Esophagus muscularis mucosa (tissue), 3 donors: Measurements from ENCODE around the gene DOC2A.

ENCODE experiments used
- POLR2A ChIP-seq: fragments of 450-650 bp; IDR thresholded peaks from one replicate; pipeline ENCODE4 v1.6.1; 2017; ENCODE audit warnings: antibody characterized with exemption, moderate library complexity, mild to moderate bottlenecking, low read depth
- TF ChIP-seq, protein P1 (sequence below), 3 experiments: fragments of 200-600 bp in 2 of 3; fragments of 450-650 bp in 1 of 3; sonication (generic) in 2 of 3; IDR thresholded peaks; one replicate each; pipeline ENCODE4 v1.5.1; 2017 to 2019; ENCODE audit warnings: antibody characterized with exemption in 3 of 3, mild to moderate bottlenecking in 2 of 3, moderate library complexity in 1 of 3

DNA sequence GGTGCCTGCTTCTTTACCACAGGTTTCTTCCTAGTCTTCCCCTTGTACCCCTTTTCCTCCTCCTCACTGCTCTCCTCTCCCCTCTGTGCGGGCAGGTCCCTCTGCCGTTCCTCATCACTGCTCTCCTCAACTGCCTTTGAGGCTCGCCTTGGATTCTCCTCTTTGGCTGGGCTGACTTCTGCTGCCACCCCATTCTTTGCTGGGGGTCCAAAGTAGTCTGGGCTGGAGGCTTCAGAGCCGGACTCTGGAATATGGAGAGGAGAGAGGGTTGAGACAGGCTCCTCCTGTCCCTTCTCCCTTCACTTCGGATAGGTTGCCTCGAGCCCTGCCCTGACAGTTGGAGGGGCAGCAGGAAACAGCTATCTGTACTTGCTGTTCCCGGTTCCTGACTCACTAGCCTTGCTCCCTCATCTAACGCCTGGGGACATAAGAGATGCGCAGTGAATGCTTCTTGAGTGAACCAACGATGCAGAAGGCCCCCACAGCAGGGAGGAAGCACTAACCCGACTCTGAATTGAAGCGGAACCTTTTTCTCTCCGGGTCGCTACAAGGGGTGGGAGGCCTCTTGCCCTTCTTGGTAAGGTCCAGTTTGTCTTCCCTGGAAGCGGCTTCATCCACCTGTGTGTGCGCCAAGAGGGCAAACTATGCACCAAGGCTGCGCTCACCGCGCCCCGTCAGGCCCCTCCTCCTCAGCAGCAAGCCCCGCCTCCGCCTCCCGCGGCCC lies 16.1 kb downstream of the DOC2A start:
- TF ChIP-seq, protein P1, sequence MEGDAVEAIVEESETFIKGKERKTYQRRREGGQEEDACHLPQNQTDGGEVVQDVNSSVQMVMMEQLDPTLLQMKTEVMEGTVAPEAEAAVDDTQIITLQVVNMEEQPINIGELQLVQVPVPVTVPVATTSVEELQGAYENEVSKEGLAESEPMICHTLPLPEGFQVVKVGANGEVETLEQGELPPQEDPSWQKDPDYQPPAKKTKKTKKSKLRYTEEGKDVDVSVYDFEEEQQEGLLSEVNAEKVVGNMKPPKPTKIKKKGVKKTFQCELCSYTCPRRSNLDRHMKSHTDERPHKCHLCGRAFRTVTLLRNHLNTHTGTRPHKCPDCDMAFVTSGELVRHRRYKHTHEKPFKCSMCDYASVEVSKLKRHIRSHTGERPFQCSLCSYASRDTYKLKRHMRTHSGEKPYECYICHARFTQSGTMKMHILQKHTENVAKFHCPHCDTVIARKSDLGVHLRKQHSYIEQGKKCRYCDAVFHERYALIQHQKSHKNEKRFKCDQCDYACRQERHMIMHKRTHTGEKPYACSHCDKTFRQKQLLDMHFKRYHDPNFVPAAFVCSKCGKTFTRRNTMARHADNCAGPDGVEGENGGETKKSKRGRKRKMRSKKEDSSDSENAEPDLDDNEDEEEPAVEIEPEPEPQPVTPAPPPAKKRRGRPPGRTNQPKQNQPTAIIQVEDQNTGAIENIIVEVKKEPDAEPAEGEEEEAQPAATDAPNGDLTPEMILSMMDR (IDR thresholded peaks at IDR 0.05): no peak
- no peak for TF ChIP-seq POLR2A
